K562 (cell line): ENCODE results near the gene HMGN2. TPM values are rescaled to one million over a fixed set of nuclear protein-coding genes. Genes with fewer than 3 reads are reported as not detected.

Experiments used
- ARID3B ChIP-seq: fragments of 250-450 bp; sonication (Bioruptor Pico); IDR thresholded peaks from 2 replicates; pipeline ENCODE4 v1.4.0; 2020; ENCODE audit warnings: borderline replicate concordance
- CHD4 ChIP-seq: fragments of 200-600 bp; sonication (generic); IDR thresholded peaks from 3 replicates; pipeline ENCODE4 v1.6.1; 2012; ENCODE audit warnings: low read depth, mild to moderate bottlenecking, mixed read lengths, low read length, inconsistent platforms; ENCODE audit not compliant: insufficient read depth, insufficient replicate concordance, poor library complexity, severe bottlenecking
- CXXC5 ChIP-seq: fragments of 250-450 bp; sonication (Bioruptor Pico); IDR thresholded peaks from 2 replicates; pipeline ENCODE4 v1.8.0; 2022; ENCODE audit warnings: inconsistent platforms, mild to moderate bottlenecking, moderate library complexity
- DACH1 ChIP-seq: fragments of 450-650 bp; IDR thresholded peaks from 2 replicates; pipeline ENCODE4 v1.6.1; 2018; ENCODE audit not compliant: partially characterized antibody
- E2F3 ChIP-seq: fragments of 250-450 bp; sonication (Bioruptor Pico); IDR thresholded peaks from 2 replicates; pipeline ENCODE4 v1.4.0; 2020; ENCODE audit warnings: mild to moderate bottlenecking
- ETS2 ChIP-seq: IDR thresholded peaks from 2 replicates; pipeline ENCODE4 v1.6.1; 2016; ENCODE audit warnings: borderline replicate concordance, missing genetic modification characterization, mild to moderate bottlenecking, moderate library complexity, missing compliant biosample characterization; ENCODE audit not compliant: poor library complexity, severe bottlenecking
- ETV1 ChIP-seq: fragments of 450-650 bp; conservative IDR thresholded peaks from 2 replicates; pipeline ENCODE4 v1.6.1; 2016; ENCODE audit warnings: missing genetic modification characterization, control low read depth, low read depth, missing compliant biosample characterization
- HEY1 ChIP-seq: fragments of 250-450 bp; sonication (Bioruptor Pico); IDR thresholded peaks from 2 replicates; pipeline ENCODE4 v1.5.0; 2020; ENCODE audit warnings: mild to moderate bottlenecking, moderate library complexity, borderline replicate concordance
- HIVEP1 ChIP-seq: fragments of 250-450 bp; sonication (Bioruptor Pico); IDR thresholded peaks from 2 replicates; pipeline ENCODE4 v1.4.0; 2020; ENCODE audit warnings: mild to moderate bottlenecking
- NFXL1 ChIP-seq: fragments of 450-650 bp; formaldehyde crosslinking; IDR thresholded peaks from 2 replicates; pipeline ENCODE4 v1.4.0; 2021; ENCODE audit warnings: mild to moderate bottlenecking
- PBX2 ChIP-seq, 2 experiments: IDR thresholded peaks in 1 of 2; conservative IDR thresholded peaks in 1 of 2; 2 replicates each; pipeline ENCODE4 v1.6.1; 2016; ENCODE audit warnings: low read depth in 2 of 2, mild to moderate bottlenecking in 1 of 2, missing compliant biosample characterization in 1 of 2, missing genetic modification characterization in 1 of 2, moderate library complexity in 1 of 2
- PHF8 ChIP-seq: fragments of 200-600 bp; sonication (generic); IDR thresholded peaks from 2 replicates; pipeline ENCODE4 v1.6.1; 2012; ENCODE audit warnings: mixed run types, mild to moderate bottlenecking, inconsistent platforms, low read length, moderate library complexity, borderline replicate concordance
- PYGO2 ChIP-seq: fragments of 450-650 bp; IDR thresholded peaks from 2 replicates; pipeline ENCODE4 v1.6.1; 2016; ENCODE audit warnings: mild to moderate bottlenecking, missing genetic modification characterization, moderate library complexity, missing compliant biosample characterization
- RBM25 ChIP-seq: fragments of 200-400 bp; formaldehyde crosslinking; IDR thresholded peaks from 2 replicates; pipeline ENCODE4 v1.6.1; 2018; ENCODE audit warnings: low read length, low read depth, moderate library complexity; ENCODE audit not compliant: severe bottlenecking
- RCOR1 ChIP-seq, 2 experiments: IDR thresholded peaks; 2 replicates each; pipeline ENCODE4 v1.6.1; 2012; ENCODE audit warnings: low read depth in 2 of 2, low read length in 2 of 2, borderline replicate concordance in 1 of 2, improper control_type of control experiment in 1 of 2
- SAFB2 ChIP-seq: fragments of 200-400 bp; formaldehyde crosslinking; IDR thresholded peaks from 2 replicates; pipeline ENCODE4 v1.6.1; 2018; ENCODE audit warnings: borderline replicate concordance, low read length, low read depth, moderate library complexity; ENCODE audit not compliant: severe bottlenecking
- STAT5A ChIP-seq: IDR thresholded peaks from 2 replicates; pipeline ENCODE4 v1.6.1; 2012; ENCODE audit warnings: low read length, inconsistent platforms, borderline replicate concordance
- TBL1XR1 ChIP-seq, 2 experiments: IDR thresholded peaks; 2 replicates each; pipeline ENCODE4 v1.6.1; 2012; ENCODE audit warnings: improper control_type of control experiment in 2 of 2, low read length in 2 of 2, mild to moderate bottlenecking in 1 of 2
- THAP7 ChIP-seq: fragments of 250-450 bp; sonication (Bioruptor Pico); IDR thresholded peaks from 2 replicates; pipeline ENCODE4 v1.5.0; 2021
- ZNF121 ChIP-seq: sonication (generic); formaldehyde crosslinking; conservative IDR thresholded peaks from 2 replicates; pipeline ENCODE4 v1.8.0; 2022; ENCODE audit warnings: missing genetic modification reagents
- ZNF282 ChIP-seq: sonication (generic); formaldehyde crosslinking; IDR thresholded peaks from 2 replicates; pipeline ENCODE4 v1.8.1; 2023; ENCODE audit warnings: missing genetic modification reagents
- ZNF707 ChIP-seq: fragments of 250-450 bp; sonication (Bioruptor Pico); conservative IDR thresholded peaks from 2 replicates; pipeline ENCODE4 v1.8.0; 2022; ENCODE audit warnings: inconsistent platforms, mild to moderate bottlenecking, moderate library complexity
- polyA plus RNA-seq, 8 experiments: library from polyadenylated mRNA; depleted of rRNA in 4 of 8; stranded (reverse) in 5 of 8; unstranded in 3 of 8; fragments of >200 nt; fragmentation: Nextera tagmentation in 2 of 8; fragmentation: Illumina TruSeq in 1 of 8; extraction: Ambion mirVana in 2 of 8; extraction: Trizol in 1 of 8; gene quantifications; 2 replicates each; pipeline versions ENCODE4 v1.2.1 to v1.2.3, GENCODE V29; 2011 to 2014; ENCODE audit warnings: inconsistent platforms in 1 of 8, missing spikeins in 1 of 8
- total RNA-seq, 7 experiments: library from RNA; depleted of rRNA in 6 of 7; stranded (reverse); fragments of >200 nt in 6 of 7; fragmentation: Illumina TruSeq in 2 of 7; extraction: Trizol in 2 of 7; gene quantifications; 2 replicates each; pipeline versions ENCODE4 v1.2.1 to v1.2.3, GENCODE V29; 2011 to 2021; ENCODE audit warnings: low replicate concordance in 1 of 7

HMGN2 gene
- total and polyA plus RNA-seq, 9 of the 15 experiments (the other 6 are each of a cell fraction or from before 2014, with no cell fraction given): 370 to 1,354 (median 965) TPM

DNA sequence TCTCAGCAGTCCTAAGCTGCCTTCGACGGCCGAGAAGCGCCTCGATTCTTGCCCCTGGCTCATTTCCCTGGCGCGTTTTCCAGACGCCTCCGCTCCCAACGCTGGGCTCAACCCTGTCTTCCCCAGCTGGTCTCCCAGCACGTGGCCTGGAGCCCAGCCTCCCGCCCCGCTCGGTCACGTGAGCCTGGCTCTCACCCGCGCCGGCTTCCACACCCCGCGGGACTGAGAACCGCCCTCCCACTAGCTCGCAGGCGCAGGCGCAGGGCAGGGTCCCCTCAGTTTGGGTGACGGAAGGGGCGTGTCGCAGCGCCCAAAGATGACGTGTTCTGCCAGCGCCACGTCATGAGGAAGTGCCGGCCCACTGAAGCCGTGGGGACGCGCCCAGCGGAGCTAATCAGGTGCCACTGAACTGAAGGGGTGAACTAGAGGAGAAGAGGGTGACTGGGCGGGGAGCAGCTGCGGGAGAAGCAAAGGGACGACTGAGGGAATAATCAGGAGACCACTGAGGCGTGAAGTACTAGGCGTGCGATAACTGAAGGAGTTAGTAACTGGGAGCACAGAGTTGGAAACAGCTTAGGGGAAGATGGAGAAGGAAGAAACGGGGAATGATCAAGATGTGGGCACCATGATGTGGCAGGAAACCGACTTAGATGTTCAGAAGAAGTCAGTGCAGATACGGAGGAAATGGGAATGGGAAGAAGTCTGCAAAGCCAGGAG, 40.1 kb upstream of the HMGN2 start, which contains the start of gene DHDDS (continued):
- TF ChIP-seq E2F3 (CRISPR knock-in tag): peak; percentile 91
- TF ChIP-seq CXXC5 (CRISPR knock-in tag): peak; percentile 94
- peak; percentile 31 to 78; a peak in 3 of 4 replicates for TF ChIP-seq RCOR1 (IDR thresholded peaks at IDR 0.05; ENCODE audit: borderline replicate concordance in 1 of 2, low read depth in 2 of 2, low read length in 2 of 2)
- no peak for TF ChIP-seq PBX2 (CRISPR knock-in tag; IDR thresholded peaks at IDR 0.05; ENCODE audit: low read depth)
- no peak for TF ChIP-seq PBX2 (tag; conservative IDR thresholded peaks at IDR 0.05; ENCODE audit: low read depth)
- TF ChIP-seq TBL1XR1 (IDR thresholded peaks at IDR 0.05; ENCODE audit: low read length in 2 of 2): peak in 1 of 2 experiments; percentile 99; a peak in 3 of 4 replicates
- no peak for TF ChIP-seq ZNF121
- no peak for TF ChIP-seq CHD4
- TF ChIP-seq ZNF282 (CRISPR knock-in tag): no peak; the same call in 1 of the 2 replicates
- TF ChIP-seq HIVEP1: peak; percentile 54; the same call in 1 of the 2 replicates
- no peak for TF ChIP-seq ZNF707 (CRISPR knock-in tag)
- TF ChIP-seq DACH1: peak; percentile 98
- TF ChIP-seq RBM25: no peak
- no peak for TF ChIP-seq ETS2 (tag)
- no peak; the same call in 1 of the 2 replicates for TF ChIP-seq STAT5A
- TF ChIP-seq ARID3B: no peak
- TF ChIP-seq NFXL1: no peak
- peak; percentile 97 for TF ChIP-seq PHF8
- no peak for TF ChIP-seq PYGO2 (tag)
- TF ChIP-seq HEY1 (CRISPR knock-in tag): no peak
- no peak for TF ChIP-seq SAFB2
- peak; percentile 60; the same call in 1 of the 2 replicates for TF ChIP-seq ETV1 (tag)
- no peak for TF ChIP-seq THAP7 (CRISPR knock-in tag)
